Activated naive CD4-positive, alpha-beta T cell treated with anti-CD3 and anti-CD28 coated beads for 36 hours (primary cell): ENCODE data around the gene CC2D2B. TPM values are rescaled to one million over a fixed set of nuclear protein-coding genes. Genes with fewer than 3 reads are reported as not detected.
A peak's percentile ranks its signal among the peaks of the same experiment; 100 is the strongest.
"Not testable (repeated sequence)": the region's sequence is repeated elsewhere in the genome, so short reads cannot be mapped to it uniquely, and the experiment has no call there.

Experiments used
- CTCF ChIA-PET: fragments of 350-600 bp; sonication (Branson Sonifier 250); formaldehyde crosslinking; loops from one replicate; lab custom pipeline; 2021; ENCODE audit warnings: antibody characterized with exemption; lab: Charles Lee
- DNase-seq: peaks from one replicate; pipeline ENCODE4 v3.0.0-alpha.2; 2020
- H3K27ac Mint-ChIP-seq: one replicate; pipeline ENCODE4 v1.8.0; 2021; ENCODE audit warnings: mild to moderate bottlenecking, mixed read lengths
- H3K27me3 Mint-ChIP-seq: one replicate; pipeline ENCODE4 v1.8.0; 2021; ENCODE audit warnings: low read depth, mixed read lengths
- H3K36me3 Mint-ChIP-seq: one replicate; pipeline ENCODE4 v1.8.0; 2021; ENCODE audit warnings: low read depth, mixed read lengths
- H3K4me1 Mint-ChIP-seq: one replicate; pipeline ENCODE4 v1.8.0; 2021; ENCODE audit warnings: low read depth, mixed read lengths
- H3K4me3 Mint-ChIP-seq: one replicate; pipeline ENCODE4 v1.8.0; 2021; ENCODE audit warnings: mild to moderate bottlenecking, moderate library complexity, mixed read lengths
- H3K9me3 Mint-ChIP-seq: one replicate; pipeline ENCODE4 v1.8.0; 2021; ENCODE audit warnings: mixed read lengths
- intact Hi-C: fragments of 100-400 bp; cut with micrococcal nuclease; formaldehyde crosslinking; loops from one replicate; pipeline ENCODE4 v1.15.1; 2023
- total RNA-seq, 2 experiments: library from RNA; stranded (reverse); gene quantifications; one replicate each; pipeline ENCODE4 v1.2.3, GENCODE V29; 2021

The CC2D2B gene
- total RNA-seq, 2 experiments from 2014 or later, result not detected

GRCh38 chr10:95916039-95916438 is 8.3 kb downstream of the CC2D2B start:
- intact Hi-C loops, H3K27me3 Mint-ChIP-seq, H3K4me1 Mint-ChIP-seq, CTCF ChIA-PET, DNase-seq, H3K36me3 Mint-ChIP-seq, H3K27ac Mint-ChIP-seq, H3K9me3 Mint-ChIP-seq, H3K4me3 Mint-ChIP-seq: not testable (repeated sequence)

- Mint-ChIP-seq H3K9me3 (no peaks in the 10 kb centered on the region), H3K27me3 (no peaks in the 10 kb centered on the region), H3K4me3 (no peak overlapping the region), H3K4me1 (no peaks in the 10 kb centered on the region), H3K36me3 (no peaks in the 10 kb centered on the region), H3K27ac (no peak overlapping the region)
- no peak for DNase-seq
- intact Hi-C loops, result no loop called here
- CTCF ChIA-PET, result no interaction called here
These were observed 13.1 kb downstream of the CC2D2B start for GRCh38 chr10:95920798-95921426.

- H3K9me3 Mint-ChIP-seq, result no peaks in the 10 kb centered on the region
- no peak for DNase-seq
- no peak overlapping the region for H3K4me3 Mint-ChIP-seq
- H3K4me1 Mint-ChIP-seq, result no peaks in the 10 kb centered on the region
- intact Hi-C loops, result no loop called here
- no peaks in the 10 kb centered on the region for H3K36me3 Mint-ChIP-seq
- no peaks in the 10 kb centered on the region for H3K27me3 Mint-ChIP-seq
- no peak overlapping the region for H3K27ac Mint-ChIP-seq
- CTCF ChIA-PET, result interaction anchor here (0.5 kb wide), 1 partner anchor 716 kb away, joined by 3 read pairs; no protein-coding TSS in a partner anchor
These were observed 17.3 kb downstream of the CC2D2B start for GRCh38 chr10:95925033-95925432.

- Mint-ChIP-seq H3K36me3 (no peaks in the 10 kb centered on the region), H3K4me3 (no peak overlapping the region), H3K4me1 (no peaks in the 10 kb centered on the region), H3K27me3 (peaks cover 9% of the 10 kb centered on the region), H3K27ac (no peak overlapping the region), H3K9me3 (peaks cover 14% of the 10 kb centered on the region)
- DNase-seq, result no peak
- CTCF ChIA-PET, result no interaction called here
- intact Hi-C loops, result no loop called here
These were observed 27.7 kb downstream of the CC2D2B start for GRCh38 chr10:95935429-95935828.

- H3K9me3 Mint-ChIP-seq, result peaks cover 15% of the 10 kb centered on the region
- no peak for DNase-seq
- CTCF ChIA-PET, result no interaction called here
- no peak overlapping the region for H3K4me3 Mint-ChIP-seq
- no peak overlapping the region for H3K27ac Mint-ChIP-seq
- no peaks in the 10 kb centered on the region for H3K36me3 Mint-ChIP-seq
- H3K4me1 Mint-ChIP-seq, result no peaks in the 10 kb centered on the region
- peaks cover 5% of the 10 kb centered on the region for H3K27me3 Mint-ChIP-seq
- intact Hi-C loops, result no loop called here
These were observed 33.3 kb downstream of the CC2D2B start for GRCh38 chr10:95941115-95941514.

- H3K36me3 Mint-ChIP-seq, result peaks cover 5% of the 10 kb centered on the region
- peaks cover 14% of the 10 kb centered on the region for H3K4me1 Mint-ChIP-seq
- peak overlapping the region; percentile 6 for H3K27ac Mint-ChIP-seq
- peak overlapping the region; percentile 11 for H3K4me3 Mint-ChIP-seq
- peak; percentile 8 for DNase-seq
- H3K9me3 Mint-ChIP-seq, result peaks cover 8% of the 10 kb centered on the region
- no peaks in the 10 kb centered on the region for H3K27me3 Mint-ChIP-seq
- CTCF ChIA-PET, result interaction anchor here (1.1 to 1.4 kb wide), 2 partner anchors 9 to 54 kb away, joined by 3 to 4 read pairs; no protein-coding TSS in a partner anchor
- intact Hi-C loops, result no loop called here
These were observed 55.6 kb downstream of the CC2D2B start for GRCh38 chr10:95963202-95963990.

- peaks cover 4% of the 10 kb centered on the region for H3K9me3 Mint-ChIP-seq
- H3K27ac Mint-ChIP-seq, result peak overlapping the region; percentile 6
- peaks cover 14% of the 10 kb centered on the region for H3K4me1 Mint-ChIP-seq
- CTCF ChIA-PET, result interaction anchor here (1.4 kb wide), 1 partner anchor 8 kb away, joined by 4 read pairs; no protein-coding TSS in a partner anchor
- DNase-seq, result no peak
- peaks cover 2% of the 10 kb centered on the region for H3K36me3 Mint-ChIP-seq
- intact Hi-C loops, result no loop called here
- H3K4me3 Mint-ChIP-seq, result peak overlapping the region; percentile 11
- H3K27me3 Mint-ChIP-seq, result no peaks in the 10 kb centered on the region
These were observed 56.2 kb downstream of the CC2D2B start for GRCh38 chr10:95963991-95964389.

GRCh38 chr10:95964756-95965155 is 57.0 kb downstream of the CC2D2B start:
- Mint-ChIP-seq H3K27me3 (no peaks in the 10 kb centered on the region), H3K27ac (no peak overlapping the region), H3K9me3 (peaks cover 4% of the 10 kb centered on the region), H3K36me3 (peaks cover 2% of the 10 kb centered on the region), H3K4me1 (peaks cover 14% of the 10 kb centered on the region), H3K4me3 (no peak overlapping the region)
- CTCF ChIA-PET, result no interaction called here
- DNase-seq, result no peak
- intact Hi-C loops, result no loop called here

- Mint-ChIP-seq H3K36me3 (no peaks in the 10 kb centered on the region), H3K4me1 (no peaks in the 10 kb centered on the region), H3K4me3 (no peak overlapping the region), H3K27me3 (no peaks in the 10 kb centered on the region), H3K27ac (no peak overlapping the region), H3K9me3 (no peaks in the 10 kb centered on the region)
- intact Hi-C loops, result no loop called here
- CTCF ChIA-PET, result no interaction called here
- no peak for DNase-seq
These were observed 68.8 kb downstream of the CC2D2B start for GRCh38 chr10:95976362-95977229.

- CTCF ChIA-PET, result interaction anchor here (0.6 kb wide), 1 partner anchor 247 kb away, joined by 3 read pairs; no protein-coding TSS in a partner anchor
- intact Hi-C loops, result no loop called here
These were observed 74.4 kb downstream of the CC2D2B start for GRCh38 chr10:95982200-95982599.

GRCh38 chr10:95987685-95988426 is 80.1 kb downstream of the CC2D2B start:
- CTCF ChIA-PET, result no interaction called here
- intact Hi-C loops, result loop anchor here (1.0 to 2.0 kb wide), 2 partner anchors 81 to 294 kb away; partner anchors contain the start of gene CC2D2B
- no peak overlapping the region for H3K27ac Mint-ChIP-seq
- no peaks in the 10 kb centered on the region for H3K4me1 Mint-ChIP-seq
- H3K27me3 Mint-ChIP-seq, result no peaks in the 10 kb centered on the region
- H3K36me3 Mint-ChIP-seq, result no peaks in the 10 kb centered on the region
- no peaks in the 10 kb centered on the region for H3K9me3 Mint-ChIP-seq
- no peak for DNase-seq
- no peak overlapping the region for H3K4me3 Mint-ChIP-seq

More at GRCh38 chr10:95982200-95982599, 74.4 kb downstream of the CC2D2B start:
- no peaks in the 10 kb centered on the region for H3K36me3 Mint-ChIP-seq
- no peak for DNase-seq
- H3K4me3 Mint-ChIP-seq, result no peak overlapping the region
- H3K4me1 Mint-ChIP-seq, result no peaks in the 10 kb centered on the region
- H3K27me3 Mint-ChIP-seq, result no peaks in the 10 kb centered on the region
- H3K9me3 Mint-ChIP-seq, result no peaks in the 10 kb centered on the region
- H3K27ac Mint-ChIP-seq, result no peak overlapping the region
